Stimulated activated CD4-positive, alpha-beta T cell treated with anti-CD3 and anti-CD28 coated beads, Interleukin-1b, Interleukin-23, amount 100 ng/mL, for 4 hours (primary cell): ENCODE data around the gene SASH1.

Source experiments
- DNase-seq, 2 donors: peaks; one replicate each; pipeline ENCODE4 v3.0.0-alpha.2; 2020; ENCODE audit warnings: low read depth in 2 of 2

The SASH1 gene

DNA sequence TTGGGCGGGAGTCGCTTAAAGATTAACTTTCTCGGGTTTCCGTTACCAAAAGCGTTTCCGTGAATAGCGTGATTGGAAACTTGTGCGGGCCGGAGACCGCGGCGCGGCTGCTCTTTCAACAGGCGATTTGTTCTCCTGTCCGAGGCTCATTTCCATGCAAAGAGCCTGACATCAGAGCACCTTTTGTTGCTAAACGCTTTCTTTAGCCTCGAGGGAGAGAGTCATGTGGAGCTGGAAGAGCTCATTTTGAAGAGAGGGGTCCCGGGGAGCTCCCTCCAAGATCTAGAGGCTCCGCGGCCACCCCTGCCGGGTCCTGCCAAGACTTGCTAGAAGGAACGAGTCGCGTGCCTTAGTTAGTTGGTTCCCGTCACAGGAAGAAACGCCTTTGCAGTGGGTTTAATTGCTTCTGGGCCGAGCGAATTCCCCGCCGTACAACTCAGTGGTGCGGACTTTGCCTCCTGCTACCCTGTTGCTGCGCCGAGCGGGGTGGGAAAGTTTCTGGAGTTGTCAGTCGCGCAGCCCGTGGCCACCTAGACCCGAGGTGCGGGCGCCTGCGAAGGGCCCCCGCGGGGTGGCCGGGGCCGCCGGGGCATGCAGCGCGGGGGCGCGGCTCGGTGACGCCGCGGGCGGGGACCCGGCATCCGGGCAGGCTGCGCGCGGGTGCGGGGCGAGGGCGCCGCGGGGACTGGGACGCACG is at the start of gene SASH1:
Gene SASH1, plus strand, starts transcription at position 489 of the 697 bp plus-strand sequence. CDS start 230 bp downstream, outside the sequence.
- peak in 1 of 2 donors; percentile 1 for DNase-seq

DNA sequence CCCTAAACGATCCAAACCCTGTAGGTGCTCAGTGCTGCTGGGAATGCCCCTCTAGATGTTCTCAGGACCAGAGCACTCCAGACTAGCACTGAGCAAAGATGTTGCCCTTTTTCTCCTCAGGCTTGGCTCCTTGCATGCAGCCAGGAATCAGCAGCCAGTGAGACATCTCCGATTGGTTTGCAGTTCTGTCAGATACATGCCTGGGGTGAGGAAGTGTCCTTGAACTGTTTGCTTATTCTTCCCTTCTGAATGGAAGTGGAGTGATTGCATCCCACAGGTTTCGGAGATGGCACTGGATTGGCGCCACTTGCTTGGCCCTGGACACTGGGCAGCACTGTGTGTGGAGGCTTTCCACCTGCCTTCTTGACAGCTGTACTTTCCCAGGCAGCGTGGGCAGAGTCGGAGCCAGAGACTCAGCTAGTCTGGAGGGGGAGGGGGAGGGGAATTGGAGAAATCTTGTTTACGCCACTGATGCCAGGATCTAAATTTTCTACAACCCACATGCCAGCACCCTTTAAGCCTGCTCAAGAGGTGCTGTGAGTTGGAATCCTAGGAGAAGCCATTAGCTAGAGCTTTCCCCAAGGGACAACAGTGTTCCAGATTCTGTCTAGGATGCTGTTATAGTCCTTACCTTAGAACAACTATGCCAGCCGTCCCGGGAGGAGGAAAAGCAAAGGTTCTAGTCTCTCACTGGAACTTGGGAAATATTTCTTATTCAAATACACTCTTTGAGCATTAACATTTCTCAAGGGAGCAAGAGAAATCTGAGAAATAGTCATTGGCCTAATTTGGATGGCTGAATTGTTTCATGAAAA is 49.2 kb upstream of the SASH1 start:
- no peak for DNase-seq

DNA sequence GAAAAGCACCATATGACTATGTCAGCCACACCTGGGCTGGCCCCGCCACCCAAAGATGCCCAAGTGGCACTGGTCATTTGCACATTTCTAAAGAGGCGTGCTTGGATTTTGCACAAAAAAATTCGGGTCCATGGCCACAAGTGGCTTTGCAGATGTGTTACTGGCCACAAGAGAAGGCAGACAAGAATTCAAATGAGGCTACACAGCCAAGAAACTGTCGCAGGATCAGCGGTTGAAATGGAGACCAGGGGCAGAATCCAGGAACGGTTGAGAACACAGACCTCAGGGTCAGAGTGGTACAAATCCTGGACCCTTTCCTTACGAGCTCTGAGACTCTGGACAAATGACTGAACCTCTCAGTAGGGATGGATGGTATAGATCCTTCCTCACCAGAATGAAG is 48.6 kb upstream of the SASH1 start:
- no peak for DNase-seq

DNA sequence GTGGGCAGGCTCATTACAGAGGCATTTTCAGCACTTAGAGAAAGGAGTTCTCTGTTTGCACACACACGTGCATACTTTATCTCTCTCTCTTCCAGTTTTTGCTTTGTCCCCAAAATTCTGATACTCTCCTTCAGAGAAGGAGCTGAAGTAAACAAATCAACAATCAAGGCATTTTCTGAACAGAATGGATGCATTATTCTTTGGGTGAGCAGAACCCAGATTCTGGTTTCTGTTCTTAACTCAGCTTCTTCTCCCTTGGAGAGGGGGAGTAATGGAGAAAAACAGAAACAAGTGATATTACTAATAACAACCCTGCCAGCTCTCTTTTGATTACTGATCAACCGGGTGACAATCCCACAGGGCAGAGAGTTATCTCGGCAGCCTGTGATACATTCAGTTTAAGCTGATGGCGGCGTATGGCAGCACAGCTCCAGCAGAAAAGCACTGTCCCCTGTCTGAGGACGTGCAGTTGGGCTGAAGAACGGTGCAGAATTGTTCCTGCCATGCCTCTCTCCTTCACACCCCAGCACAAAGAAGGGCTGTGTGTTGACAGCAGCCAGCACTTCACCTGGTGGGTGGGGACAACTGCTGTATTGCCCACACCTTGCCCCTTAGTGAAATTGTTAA is 47.3 kb upstream of the SASH1 start:
- no peak for DNase-seq

DNA sequence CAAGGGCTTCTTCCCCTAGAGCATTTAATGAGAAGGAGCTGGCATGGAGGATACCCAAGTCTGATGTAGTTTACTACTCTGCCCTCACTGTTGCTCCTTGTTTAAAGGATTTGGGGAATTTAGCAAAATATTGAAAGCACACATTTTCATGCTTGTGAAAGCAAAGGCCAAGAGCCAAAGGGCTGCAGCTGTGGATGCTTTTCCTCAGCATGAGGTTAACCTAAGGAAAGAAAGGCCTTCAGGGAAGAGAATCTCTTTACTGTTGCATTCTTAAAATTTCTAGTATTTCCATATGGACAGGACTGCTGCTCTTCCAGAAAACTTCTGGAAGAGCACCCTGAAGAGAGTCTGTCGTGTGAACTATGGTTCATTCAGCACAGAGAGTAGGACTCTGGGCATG is 45.9 kb upstream of the SASH1 start:
- no peak for DNase-seq

DNA sequence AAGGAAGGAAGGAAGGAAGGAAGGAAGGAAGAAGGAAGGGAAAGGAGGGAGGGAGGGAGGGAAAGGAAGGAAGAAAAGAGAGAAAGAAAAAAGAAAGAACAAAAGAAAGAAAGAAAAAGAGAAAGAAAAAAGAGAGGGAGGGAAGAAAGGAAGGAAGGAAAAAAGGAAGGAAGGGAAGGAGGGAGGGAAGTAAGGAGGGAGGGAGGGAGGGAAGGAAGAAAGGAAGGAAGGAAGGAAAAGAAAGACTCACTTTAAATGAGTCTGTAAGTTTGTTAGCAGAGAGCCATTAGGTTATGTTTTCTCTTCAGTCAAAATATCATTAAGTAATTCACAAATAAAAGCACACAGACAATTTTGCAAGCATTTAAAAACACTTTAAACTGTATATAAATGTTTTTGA is 44.0 kb upstream of the SASH1 start:
- no peak for DNase-seq

DNA sequence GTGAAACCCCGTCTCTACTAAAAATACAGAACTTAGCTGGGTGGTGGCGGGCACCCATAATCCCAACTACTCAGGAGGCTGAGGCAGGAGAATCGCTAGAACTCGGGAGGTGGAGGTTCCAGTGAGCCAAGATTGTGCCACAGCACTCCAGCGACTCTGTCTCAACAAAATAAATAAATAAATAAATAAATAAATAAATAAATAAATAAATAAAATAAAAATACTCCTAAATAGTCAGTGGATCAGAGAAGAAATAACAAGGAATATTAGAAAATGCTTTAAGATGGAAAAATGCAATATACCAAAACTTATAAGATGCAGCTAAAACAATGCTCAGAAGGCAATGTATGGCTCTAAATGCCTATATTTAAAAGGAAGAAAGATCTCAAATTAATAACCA is 39.0 kb upstream of the SASH1 start:
- no peak for DNase-seq

DNA sequence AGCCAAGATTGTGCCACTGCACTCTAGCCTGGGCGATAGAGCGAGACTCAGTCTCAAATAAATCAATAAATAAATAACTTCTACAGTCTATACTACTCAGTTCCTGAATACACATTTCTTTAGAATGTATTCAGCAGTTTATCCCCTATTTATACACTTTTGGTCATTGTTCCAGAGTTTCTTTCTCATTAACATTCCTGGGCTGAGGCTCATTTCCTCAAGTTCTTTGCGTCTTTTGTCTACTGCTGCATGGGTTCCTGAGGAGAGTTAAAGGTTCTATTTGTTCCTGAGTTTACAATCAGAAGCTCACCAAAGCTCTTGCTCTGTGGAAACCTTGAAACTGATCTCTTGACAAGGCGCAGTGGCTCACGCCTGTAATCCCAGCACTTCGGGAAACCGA is 37.7 kb upstream of the SASH1 start:
- no peak for DNase-seq

DNA sequence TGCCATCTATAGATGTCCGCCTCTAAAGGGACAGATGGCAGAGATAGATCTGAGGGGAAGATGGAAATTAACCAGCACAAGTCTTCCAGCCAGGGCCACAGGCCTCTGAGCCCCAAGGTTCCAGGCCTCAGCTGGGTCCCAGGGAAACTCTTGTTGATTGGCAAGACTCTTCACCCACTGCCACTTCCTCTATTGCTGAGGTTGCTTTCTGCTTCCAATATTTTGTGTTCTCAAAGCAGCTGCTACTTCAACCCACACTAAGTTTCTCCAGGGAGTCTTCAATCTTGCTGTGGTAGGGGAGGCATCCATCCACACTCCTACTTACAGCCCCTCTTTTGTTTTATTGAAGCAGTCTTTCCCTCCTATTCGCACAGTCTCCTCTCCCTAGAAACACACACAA is 36.4 kb upstream of the SASH1 start:
- DNase-seq: no peak

DNA sequence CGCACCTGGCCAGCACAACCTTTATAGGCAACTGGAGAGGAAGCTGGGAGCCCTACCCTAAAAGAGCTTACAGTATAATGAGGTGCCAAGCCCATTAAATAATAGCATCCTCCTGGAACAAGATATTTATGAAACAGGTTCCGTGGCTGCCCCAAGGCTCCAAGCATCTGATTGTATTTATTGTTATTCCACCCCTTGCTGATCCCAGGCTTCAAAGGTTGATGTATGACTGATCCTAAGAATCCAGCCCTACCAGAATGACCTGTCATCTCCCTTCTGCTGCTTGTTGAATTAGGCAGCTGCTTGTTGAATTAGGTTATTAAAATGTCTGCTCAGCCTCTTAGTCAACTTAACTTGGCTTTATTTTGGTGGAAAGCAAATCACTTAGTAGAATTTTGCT is 35.2 kb upstream of the SASH1 start:
- DNase-seq: no peak

DNA sequence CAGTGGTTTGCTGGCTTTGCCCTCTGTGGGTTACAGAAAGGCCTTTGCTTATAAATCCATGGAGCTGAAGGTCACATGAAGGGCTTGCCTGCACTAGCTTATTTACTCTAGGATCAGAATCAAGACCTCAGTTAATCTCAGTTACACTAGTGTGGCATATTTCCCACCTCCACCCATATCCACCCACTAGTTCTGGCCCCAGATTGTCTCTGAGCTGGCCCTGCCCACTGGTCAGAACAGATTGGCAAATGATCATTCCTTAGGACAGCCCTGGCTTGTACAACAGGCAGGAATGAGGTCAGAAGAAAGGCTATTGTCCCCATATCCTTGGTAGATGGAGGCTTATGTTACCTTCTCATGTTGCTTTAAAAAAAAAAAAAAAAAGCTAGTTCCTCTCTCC is 33.3 kb upstream of the SASH1 start:
- DNase-seq: no peak

DNA sequence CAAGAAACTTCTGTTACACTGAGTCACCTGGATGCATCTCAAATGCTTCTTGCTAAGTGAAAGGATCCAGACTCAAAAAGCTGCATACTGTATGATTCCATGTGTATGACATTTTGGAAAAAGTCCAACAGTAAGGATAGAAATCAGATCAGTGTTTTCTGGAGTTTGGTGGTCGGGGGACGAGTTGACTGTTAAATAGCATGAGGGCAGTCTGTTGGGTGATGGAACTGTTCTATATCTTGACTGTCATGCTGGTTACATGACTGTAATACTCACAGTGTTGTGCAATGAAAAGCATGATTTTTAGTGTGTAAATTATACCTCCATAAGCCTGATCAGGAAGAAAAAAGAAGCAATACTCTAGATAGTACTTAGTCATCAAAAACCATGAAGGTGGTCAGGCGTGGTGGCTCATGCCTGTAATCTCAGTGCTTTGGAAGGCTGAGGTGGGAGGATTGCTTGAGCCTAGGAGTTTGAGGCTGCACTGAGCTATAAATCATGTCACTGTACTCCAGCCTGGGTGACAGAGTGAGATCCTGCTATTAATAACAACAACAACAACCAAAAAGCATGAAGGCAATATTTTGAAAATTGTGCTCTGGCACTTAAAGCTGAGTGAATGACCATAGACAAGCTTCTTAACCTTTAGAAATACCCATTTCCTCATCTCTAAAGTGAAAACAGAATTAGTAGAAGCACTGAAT is 30.5 kb upstream of the SASH1 start:
- no peak for DNase-seq

DNA sequence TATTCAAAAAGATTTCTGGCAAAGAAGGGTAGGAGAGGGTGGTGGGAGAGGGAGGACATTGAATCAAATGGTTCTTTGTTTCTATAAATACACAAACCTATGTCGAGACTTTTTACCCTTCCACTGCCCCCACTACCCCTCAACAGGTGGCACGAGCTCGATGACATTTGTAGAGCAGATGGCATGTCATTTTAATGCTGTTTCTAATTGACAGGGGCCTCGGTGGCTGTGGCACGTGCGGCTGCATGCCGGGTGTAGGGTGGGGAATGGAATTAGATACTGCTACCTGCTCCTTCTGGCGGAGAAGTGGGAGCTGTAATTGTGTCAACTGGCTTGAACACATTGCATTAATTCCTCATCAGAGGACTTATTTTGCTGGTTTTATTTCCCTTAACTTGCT is 29.1 kb upstream of the SASH1 start:
- no peak for DNase-seq

DNA sequence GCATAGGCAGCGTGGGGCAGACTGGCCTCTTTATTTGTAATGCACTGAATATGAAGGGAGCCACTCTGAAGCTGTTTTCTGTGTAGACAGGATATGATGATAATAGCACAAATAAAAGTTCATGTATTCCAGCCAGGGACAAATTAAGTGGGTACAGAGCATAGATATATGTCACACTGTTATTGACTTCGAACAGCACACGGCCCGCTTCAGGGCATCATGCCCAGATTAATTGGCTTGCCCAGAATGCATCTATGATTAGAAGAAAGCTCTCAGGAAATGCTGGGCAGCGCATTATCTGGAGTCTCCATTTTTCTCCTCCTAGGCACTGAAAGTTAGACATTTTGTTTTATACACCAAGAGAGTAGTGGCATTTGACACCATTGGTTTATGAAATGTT is 26.3 kb upstream of the SASH1 start:
- DNase-seq: no peak

DNA sequence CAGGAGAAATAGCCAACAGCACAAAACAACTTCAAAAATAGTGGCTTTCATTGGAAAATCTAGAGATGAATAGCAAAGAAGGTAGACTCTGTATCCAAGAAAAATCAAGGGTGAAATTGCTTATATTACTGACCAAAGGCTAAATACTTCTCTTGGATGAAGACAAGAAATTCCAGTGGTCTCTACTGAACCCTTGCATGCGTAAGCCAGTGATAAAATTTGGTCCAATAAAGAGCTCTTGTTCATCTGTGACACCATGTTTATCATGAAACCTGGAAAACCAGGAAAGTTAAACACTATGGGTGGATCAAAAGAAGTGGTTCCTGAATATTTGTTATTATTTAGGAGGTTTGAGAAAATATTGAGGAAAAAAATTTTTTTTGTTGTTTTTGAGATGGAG is 25.6 kb upstream of the SASH1 start:
- DNase-seq: no peak

DNA sequence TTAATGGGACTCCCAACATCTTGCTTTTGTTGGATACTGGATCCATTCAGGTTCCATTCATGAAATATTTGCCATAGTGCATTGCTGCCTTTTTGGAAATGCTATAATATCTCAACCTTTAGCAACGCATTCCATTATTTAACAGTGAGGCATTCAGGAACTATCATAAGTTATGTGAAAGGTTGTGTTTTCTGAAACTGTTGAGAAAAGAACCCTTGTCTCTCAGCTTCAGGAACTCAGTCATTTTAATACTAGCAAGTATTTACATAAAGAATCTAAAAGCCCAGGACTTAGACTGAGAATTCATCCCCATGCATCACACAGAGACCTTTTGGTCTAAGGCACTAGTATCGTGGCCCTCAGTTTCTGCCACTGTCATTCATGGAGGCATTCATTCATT is 24.9 kb upstream of the SASH1 start:
- DNase-seq: no peak

DNA sequence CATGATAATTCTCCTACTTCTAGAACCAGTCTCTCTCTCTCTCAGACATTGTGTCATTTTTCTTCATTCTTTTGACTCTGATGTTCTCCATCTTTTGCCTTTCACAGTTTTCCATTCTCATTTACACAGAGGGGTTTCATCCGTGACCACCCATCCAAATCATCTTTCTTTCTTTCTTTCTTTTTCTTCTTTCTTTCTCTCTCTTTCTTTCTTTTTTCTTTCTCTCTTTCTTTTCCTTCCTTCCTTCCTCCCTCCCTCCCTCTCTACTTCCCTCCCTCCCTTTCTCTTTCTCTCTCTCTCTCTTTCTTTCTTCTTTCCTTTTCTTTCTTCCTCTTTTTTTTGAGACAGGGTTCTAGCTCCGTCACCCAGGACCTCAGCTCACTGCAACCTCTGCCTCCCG is 19.9 kb upstream of the SASH1 start:
- DNase-seq: no peak

DNA sequence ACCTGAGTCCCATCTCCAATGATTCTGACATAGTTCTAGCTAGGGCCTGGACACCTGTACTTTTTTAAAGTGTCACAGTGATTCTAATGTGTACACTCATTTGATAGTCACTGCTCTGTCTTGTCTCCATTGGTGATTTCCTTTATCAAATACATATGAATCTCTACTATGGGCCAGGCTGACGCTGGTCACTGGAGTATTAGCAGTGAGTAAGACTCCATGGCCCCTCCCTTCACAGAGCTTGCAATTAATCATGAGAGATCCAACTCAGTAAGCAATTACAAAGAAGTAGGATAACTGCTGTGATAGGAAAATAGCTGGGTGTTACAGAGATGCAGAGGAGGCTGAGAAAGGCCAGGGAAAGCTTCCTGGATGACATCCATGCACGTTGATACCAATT is 19.3 kb upstream of the SASH1 start:
- no peak for DNase-seq

DNA sequence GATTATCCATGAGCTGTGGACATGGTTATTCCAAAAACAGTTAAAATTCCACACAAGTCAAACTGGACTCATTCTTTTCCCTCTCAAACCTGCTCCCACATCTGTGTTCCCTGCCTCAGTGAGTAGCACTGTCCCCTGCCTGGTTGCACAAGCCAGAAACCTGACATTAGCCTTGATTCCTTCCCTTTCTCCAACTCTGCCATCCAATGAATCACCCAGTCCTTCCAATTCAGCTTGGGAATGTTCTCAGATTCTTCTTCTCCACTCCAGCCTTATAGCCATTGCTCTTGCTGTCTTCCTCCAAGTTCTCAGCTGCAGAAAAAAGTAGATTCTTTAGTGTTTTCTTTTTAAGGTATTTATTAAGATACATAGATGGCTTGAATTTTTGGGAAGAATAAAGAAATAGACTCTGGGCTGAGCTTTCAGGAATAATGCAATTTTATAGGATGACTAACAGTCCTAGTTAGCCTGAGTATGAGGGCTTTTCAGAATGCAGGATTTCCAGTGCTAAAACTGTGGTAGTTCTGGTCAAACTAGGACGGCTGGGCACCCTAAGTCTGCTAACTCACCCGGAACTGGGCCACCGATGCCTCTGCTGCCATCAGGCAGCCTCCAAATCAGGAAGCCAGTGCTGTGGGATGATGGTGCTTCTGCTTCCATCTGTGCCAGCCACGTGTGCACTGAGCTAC is 18.2 kb upstream of the SASH1 start:
- no peak for DNase-seq

DNA sequence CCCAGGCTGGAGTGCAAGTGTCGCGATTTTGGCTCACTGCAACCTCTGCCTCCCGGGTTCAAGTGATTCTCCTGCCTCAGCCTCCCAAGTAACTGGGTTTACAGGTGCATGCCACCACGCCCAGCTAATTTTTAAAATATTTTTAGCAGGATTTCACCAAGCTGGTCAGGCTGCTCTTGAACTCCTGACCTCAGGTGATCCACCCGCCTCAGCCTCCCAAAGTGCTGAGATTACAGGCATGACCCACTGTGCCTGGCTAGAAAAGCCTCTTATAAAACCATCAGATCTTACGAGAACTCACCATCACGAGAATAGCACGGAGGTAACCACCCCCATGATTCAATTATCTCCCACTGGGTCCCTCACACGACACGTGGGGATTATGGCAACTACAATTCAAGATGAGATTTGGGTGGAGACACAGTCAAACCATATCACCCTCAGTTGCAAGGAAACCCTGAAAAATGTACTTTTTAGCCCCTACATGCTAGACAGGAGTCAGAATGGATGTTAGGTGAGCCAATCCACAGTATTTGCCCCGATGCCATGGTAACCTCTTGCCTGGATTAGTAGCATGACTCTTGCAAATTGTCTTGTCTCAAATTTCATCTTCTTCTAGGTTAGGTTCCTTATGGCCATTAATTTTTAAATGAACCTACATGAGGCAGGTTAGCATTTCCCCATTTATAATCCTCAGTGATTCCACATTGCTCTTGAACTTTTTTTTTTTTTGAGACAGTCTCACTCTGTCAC is 17.1 kb upstream of the SASH1 start:
- DNase-seq: no peak
